Tongue (tissue), 2 donors: ENCODE data around the gene UBIAD1. TPM values are rescaled to one million over a fixed set of nuclear protein-coding genes. Genes with fewer than 3 reads are reported as not detected.
A peak's percentile ranks its signal among the peaks of the same experiment; 100 is the strongest.
"Not testable (repeated sequence)": the region's sequence is repeated elsewhere in the genome, so short reads cannot be mapped to it uniquely, and the experiment has no call there.

ENCODE experiments used
- DNase-seq: peaks from one replicate; pipeline ENCODE4 v3.0.0-alpha.2; 2015
- total RNA-seq: library from RNA; depleted of rRNA; stranded (reverse); fragments of >200 nt; gene quantifications from one replicate; pipeline ENCODE4 v1.2.3, GENCODE V29; 2014

The UBIAD1 gene
- total RNA-seq = 11.6 TPM

- peak; percentile 95 for DNase-seq
These were observed at the start of gene UBIAD1 for GRCh38 chr1:11272832-11273594. Gene UBIAD1, plus strand, starts transcription at chr1:11273198. Its CDS starts 334 bp downstream, at chr1:11273532.

GRCh38 chr1:11227106-11228077, 45.6 kb upstream of the UBIAD1 start:
- no peak for DNase-seq

- no peak for DNase-seq
These were observed 43.8 kb upstream of the UBIAD1 start for GRCh38 chr1:11229203-11229602.

GRCh38 chr1:11233208-11233607, 39.8 kb upstream of the UBIAD1 start:
- no peak for DNase-seq

- DNase-seq = no peak
These were observed 35.6 kb upstream of the UBIAD1 start for GRCh38 chr1:11237356-11237755.

- no peak for DNase-seq
These were observed 34.7 kb upstream of the UBIAD1 start for GRCh38 chr1:11238311-11238710.

GRCh38 chr1:11245248-11245647, 27.8 kb upstream of the UBIAD1 start:
- DNase-seq = no peak

- no peak for DNase-seq
These were observed 26.9 kb upstream of the UBIAD1 start for GRCh38 chr1:11245904-11246719.

- DNase-seq = no peak
These were observed 24.8 kb upstream of the UBIAD1 start for GRCh38 chr1:11248169-11248568.

GRCh38 chr1:11252538-11252937, 20.5 kb upstream of the UBIAD1 start:
- DNase-seq = no peak

- no peak for DNase-seq
These were observed 19.8 kb upstream of the UBIAD1 start for GRCh38 chr1:11253226-11253625.

GRCh38 chr1:11256299-11256698, 16.7 kb upstream of the UBIAD1 start:
- DNase-seq = no peak

- DNase-seq = peak; percentile 100
These were observed 10.6 kb upstream of the UBIAD1 start, which contains the start of gene MTOR for GRCh38 chr1:11262171-11263049. Gene MTOR, minus strand, starts transcription at chr1:11262551. Its CDS starts 3,142 bp downstream, at chr1:11259409.

- no peak for DNase-seq
These were observed 6.5 kb upstream of the UBIAD1 start for GRCh38 chr1:11266268-11267074.

- not testable (repeated sequence) for DNase-seq
These were observed 5.4 kb upstream of the UBIAD1 start for GRCh38 chr1:11267350-11268337.

- no peak for DNase-seq
These were observed 510 bp upstream of the UBIAD1 start for GRCh38 chr1:11272544-11272831.

- DNase-seq = no peak
These were observed 717 bp downstream of the UBIAD1 start for GRCh38 chr1:11273595-11274234.

GRCh38 chr1:11279152-11279551, 6.2 kb downstream of the UBIAD1 start:
- no peak for DNase-seq

- DNase-seq = no peak
These were observed 6.6 kb downstream of the UBIAD1 start for GRCh38 chr1:11279630-11280029.
